NT2/D1 (cell line): ENCODE data around the gene VAPB.

Experiments
- DNase-seq: peaks from one replicate; pipeline ENCODE4 v3.0.0-alpha.2; 2011; ENCODE audit warnings: low read depth, low spot score
- H3K27me3 ChIP-seq: 2 replicates; pipeline ENCODE4 v1.6.0; 2011; ENCODE audit warnings: mild to moderate bottlenecking; ENCODE audit not compliant: insufficient read length, insufficient read depth
- H3K36me3 ChIP-seq: 2 replicates; pipeline ENCODE4 v1.6.1; 2011; ENCODE audit warnings: mild to moderate bottlenecking, low read length, mixed read lengths; ENCODE audit not compliant: insufficient read depth, insufficient read length
- H3K4me1 ChIP-seq: 2 replicates; pipeline ENCODE4 v1.5.1; 2011; ENCODE audit not compliant: insufficient read depth, insufficient read length
- H3K4me3 ChIP-seq: 2 replicates; pipeline ENCODE4 v1.5.1; 2011; ENCODE audit warnings: low read depth; ENCODE audit not compliant: insufficient read length
- H3K9ac ChIP-seq: 2 replicates; pipeline ENCODE4 v1.6.0; 2011; ENCODE audit warnings: low read depth; ENCODE audit not compliant: insufficient read length
- H3K9me3 ChIP-seq: 2 replicates; pipeline ENCODE4 v1.5.1; 2011; ENCODE audit warnings: mild to moderate bottlenecking, low read length; ENCODE audit not compliant: insufficient read depth
- SUZ12 ChIP-seq: IDR thresholded peaks from 2 replicates; pipeline ENCODE4 v1.6.1; 2011; ENCODE audit not compliant: insufficient read length, insufficient read depth; ENCODE audit errors: extremely low read depth
- YY1 ChIP-seq: IDR thresholded peaks from 2 replicates; pipeline ENCODE4 v1.6.1; 2011; ENCODE audit not compliant: insufficient read length, insufficient read depth
- ZNF274 ChIP-seq: IDR thresholded peaks from 2 replicates; pipeline ENCODE4 v1.6.1; 2011; ENCODE audit warnings: mild to moderate bottlenecking, low read depth, low read length

VAPB gene

GRCh38 chr20:58497724-58498469 is 108.9 kb downstream of the VAPB start:
- H3K4me1 ChIP-seq = peaks cover 3% of the 10 kb centered on the region
- TF ChIP-seq ZNF274 = no peak
- TF ChIP-seq SUZ12 = no peak
- TF ChIP-seq YY1 = no peak

GRCh38 chr20:58498470-58499068 is 109.5 kb downstream of the VAPB start:
- Histone ChIP-seq H3K9ac (no peak overlapping the region), H3K9me3 (no peaks in the 10 kb centered on the region; the same call in 1 of the 2 replicates), H3K27me3 (no peaks in the 10 kb centered on the region), H3K4me3 (no peak overlapping the region), H3K36me3 (no peaks in the 10 kb centered on the region), H3K4me1 (peaks cover 3% of the 10 kb centered on the region)
- no peak for DNase-seq
- no peak for TF ChIP-seq SUZ12
- no peak for TF ChIP-seq YY1
- TF ChIP-seq ZNF274 = no peak

More at GRCh38 chr20:58497724-58498469, 108.9 kb downstream of the VAPB start:
- H3K4me3 ChIP-seq = no peak overlapping the region
- DNase-seq = no peak
- H3K36me3 ChIP-seq = no peaks in the 10 kb centered on the region
- no peak overlapping the region for H3K9ac ChIP-seq
- no peaks in the 10 kb centered on the region; the same call in 1 of the 2 replicates for H3K9me3 ChIP-seq
- H3K27me3 ChIP-seq = no peaks in the 10 kb centered on the region

GRCh38 chr20:58500256-58500655 is 111.2 kb downstream of the VAPB start:
- no peak overlapping the region for H3K4me3 ChIP-seq
- no peaks in the 10 kb centered on the region for H3K27me3 ChIP-seq
- no peaks in the 10 kb centered on the region for H3K36me3 ChIP-seq
- H3K9me3 ChIP-seq = peaks cover 13% of the 10 kb centered on the region; the same call in 1 of the 2 replicates
- no peak for DNase-seq
- peaks cover 3% of the 10 kb centered on the region for H3K4me1 ChIP-seq
- H3K9ac ChIP-seq = no peak overlapping the region
- TF ChIP-seq SUZ12 (no peak), YY1 (no peak), ZNF274 (no peak)
